HL-60 (cell line): ENCODE data around the gene CD36.

Experiments used
- DNase-seq, 2 experiments: peaks; one replicate each; pipeline ENCODE4 v3.0.0-alpha.2; 2010 to 2020; ENCODE audit warnings: low read depth in 1 of 2, low spot score in 1 of 2
- H3K27ac ChIP-seq: fragments of 250-450 bp; sonication (Bioruptor Pico); replicated peaks from 2 replicates; pipeline ENCODE4 v1.5.1; 2020; ENCODE audit warnings: mild to moderate bottlenecking, moderate library complexity
- H3K27me3 ChIP-seq: fragments of 250-450 bp; sonication (Bioruptor Pico); 2 replicates; pipeline ENCODE4 v1.5.1; 2021; ENCODE audit warnings: mild to moderate bottlenecking, moderate library complexity; ENCODE audit not compliant: insufficient read depth, poor library complexity, severe bottlenecking
- H3K4me3 ChIP-seq: replicated peaks from 2 replicates; pipeline ENCODE4 v1.5.1; 2011; ENCODE audit warnings: mild to moderate bottlenecking, control low read depth, low read length; ENCODE audit not compliant: insufficient read depth
- GABPA ChIP-seq: IDR thresholded peaks from 2 replicates; pipeline ENCODE4 v1.6.1; 2012; ENCODE audit warnings: low read depth
- POLR2AphosphoS5 ChIP-seq: IDR thresholded peaks from 2 replicates; pipeline ENCODE4 v1.6.1; 2012; ENCODE audit warnings: low read depth
- SPI1 ChIP-seq: IDR thresholded peaks from 2 replicates; pipeline ENCODE4 v1.6.1; 2012; ENCODE audit warnings: low read depth, mild to moderate bottlenecking, borderline replicate concordance
- TF ChIP-seq, protein P1 (sequence below): IDR thresholded peaks from 2 replicates; pipeline ENCODE4 v1.6.1; 2012; ENCODE audit warnings: low read depth; ENCODE audit not compliant: insufficient replicate concordance
- TF ChIP-seq, protein P2 (sequence below): IDR thresholded peaks from one replicate; pipeline ENCODE4 v1.5.1; 2011; ENCODE audit warnings: low read length, control low read depth, inconsistent platforms; ENCODE audit not compliant: insufficient read depth

The CD36 gene

GRCh38 chr7:80643336-80643915, 5.0 kb downstream of the CD36 start:
- H3K27ac ChIP-seq = peak overlapping the region; percentile 1; the same call in 1 of the 2 replicates
- peak in 1 of 2 experiments; percentile 13 for DNase-seq
- H3K27me3 ChIP-seq = no peaks in the 10 kb centered on the region
- peak; percentile 31; the same call in 1 of the 2 replicates for TF ChIP-seq SPI1
- TF ChIP-seq, protein P1, sequence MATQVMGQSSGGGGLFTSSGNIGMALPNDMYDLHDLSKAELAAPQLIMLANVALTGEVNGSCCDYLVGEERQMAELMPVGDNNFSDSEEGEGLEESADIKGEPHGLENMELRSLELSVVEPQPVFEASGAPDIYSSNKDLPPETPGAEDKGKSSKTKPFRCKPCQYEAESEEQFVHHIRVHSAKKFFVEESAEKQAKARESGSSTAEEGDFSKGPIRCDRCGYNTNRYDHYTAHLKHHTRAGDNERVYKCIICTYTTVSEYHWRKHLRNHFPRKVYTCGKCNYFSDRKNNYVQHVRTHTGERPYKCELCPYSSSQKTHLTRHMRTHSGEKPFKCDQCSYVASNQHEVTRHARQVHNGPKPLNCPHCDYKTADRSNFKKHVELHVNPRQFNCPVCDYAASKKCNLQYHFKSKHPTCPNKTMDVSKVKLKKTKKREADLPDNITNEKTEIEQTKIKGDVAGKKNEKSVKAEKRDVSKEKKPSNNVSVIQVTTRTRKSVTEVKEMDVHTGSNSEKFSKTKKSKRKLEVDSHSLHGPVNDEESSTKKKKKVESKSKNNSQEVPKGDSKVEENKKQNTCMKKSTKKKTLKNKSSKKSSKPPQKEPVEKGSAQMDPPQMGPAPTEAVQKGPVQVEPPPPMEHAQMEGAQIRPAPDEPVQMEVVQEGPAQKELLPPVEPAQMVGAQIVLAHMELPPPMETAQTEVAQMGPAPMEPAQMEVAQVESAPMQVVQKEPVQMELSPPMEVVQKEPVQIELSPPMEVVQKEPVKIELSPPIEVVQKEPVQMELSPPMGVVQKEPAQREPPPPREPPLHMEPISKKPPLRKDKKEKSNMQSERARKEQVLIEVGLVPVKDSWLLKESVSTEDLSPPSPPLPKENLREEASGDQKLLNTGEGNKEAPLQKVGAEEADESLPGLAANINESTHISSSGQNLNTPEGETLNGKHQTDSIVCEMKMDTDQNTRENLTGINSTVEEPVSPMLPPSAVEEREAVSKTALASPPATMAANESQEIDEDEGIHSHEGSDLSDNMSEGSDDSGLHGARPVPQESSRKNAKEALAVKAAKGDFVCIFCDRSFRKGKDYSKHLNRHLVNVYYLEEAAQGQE = no peak
- no peak overlapping the region for H3K4me3 ChIP-seq

- TF ChIP-seq, protein P1 = no peak
- no peak for TF ChIP-seq SPI1
- TF ChIP-seq POLR2AphosphoS5 = no peak
- no peak for TF ChIP-seq GABPA
- TF ChIP-seq, protein P2, sequence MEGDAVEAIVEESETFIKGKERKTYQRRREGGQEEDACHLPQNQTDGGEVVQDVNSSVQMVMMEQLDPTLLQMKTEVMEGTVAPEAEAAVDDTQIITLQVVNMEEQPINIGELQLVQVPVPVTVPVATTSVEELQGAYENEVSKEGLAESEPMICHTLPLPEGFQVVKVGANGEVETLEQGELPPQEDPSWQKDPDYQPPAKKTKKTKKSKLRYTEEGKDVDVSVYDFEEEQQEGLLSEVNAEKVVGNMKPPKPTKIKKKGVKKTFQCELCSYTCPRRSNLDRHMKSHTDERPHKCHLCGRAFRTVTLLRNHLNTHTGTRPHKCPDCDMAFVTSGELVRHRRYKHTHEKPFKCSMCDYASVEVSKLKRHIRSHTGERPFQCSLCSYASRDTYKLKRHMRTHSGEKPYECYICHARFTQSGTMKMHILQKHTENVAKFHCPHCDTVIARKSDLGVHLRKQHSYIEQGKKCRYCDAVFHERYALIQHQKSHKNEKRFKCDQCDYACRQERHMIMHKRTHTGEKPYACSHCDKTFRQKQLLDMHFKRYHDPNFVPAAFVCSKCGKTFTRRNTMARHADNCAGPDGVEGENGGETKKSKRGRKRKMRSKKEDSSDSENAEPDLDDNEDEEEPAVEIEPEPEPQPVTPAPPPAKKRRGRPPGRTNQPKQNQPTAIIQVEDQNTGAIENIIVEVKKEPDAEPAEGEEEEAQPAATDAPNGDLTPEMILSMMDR = no peak
- DNase-seq = no peak
- H3K27me3 ChIP-seq = no peaks in the 10 kb centered on the region
- H3K4me3 ChIP-seq = no peak overlapping the region
- H3K27ac ChIP-seq = no peak overlapping the region
These were observed 5.6 kb downstream of the CD36 start for GRCh38 chr7:80644054-80644453.

DNA sequence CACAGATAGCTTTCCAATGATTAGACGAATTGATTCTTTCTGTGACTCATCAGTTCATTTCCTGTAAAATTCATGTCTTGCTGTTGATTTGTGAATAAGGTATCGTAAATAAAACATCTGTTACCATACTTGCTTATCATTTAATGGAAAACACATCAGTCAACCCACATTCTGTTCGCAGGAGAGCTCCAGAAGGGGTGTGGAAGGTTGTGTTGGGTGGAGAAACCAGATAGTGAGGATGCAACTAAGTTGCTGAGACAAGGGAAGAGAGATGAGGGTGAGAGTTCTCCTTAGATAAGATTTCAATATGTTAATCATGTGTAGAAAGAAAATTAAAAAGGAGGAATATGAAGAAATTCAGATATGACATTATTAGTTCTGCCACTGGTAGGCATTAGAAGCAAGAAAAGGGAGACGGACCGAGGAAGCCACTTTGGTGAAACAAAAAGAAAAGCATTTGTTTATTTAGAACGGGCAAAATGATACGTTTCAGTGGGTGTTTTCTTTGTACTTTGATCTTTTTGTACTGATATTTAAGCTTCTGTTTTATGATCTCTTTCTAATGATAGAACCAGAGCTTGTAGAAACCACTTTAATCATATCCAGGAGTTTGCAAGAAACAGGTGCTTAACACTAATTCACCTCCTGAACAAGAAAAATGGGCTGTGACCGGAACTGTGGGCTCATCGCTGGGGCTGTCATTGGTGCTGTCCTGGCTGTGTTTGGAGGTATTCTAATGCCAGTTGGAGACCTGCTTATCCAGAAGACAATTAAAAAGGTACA, 7.8 kb downstream of the CD36 start:
- H3K4me3 ChIP-seq = no peak overlapping the region
- DNase-seq = no peak
- no peak overlapping the region for H3K27ac ChIP-seq
- no peaks in the 10 kb centered on the region for H3K27me3 ChIP-seq
- TF ChIP-seq SPI1 (no peak), POLR2AphosphoS5 (no peak), GABPA (no peak)
- TF ChIP-seq, protein P2 = no peak
- TF ChIP-seq, protein P1 = no peak
